VCaP (cell line): ENCODE measurements around the gene SLC38A3.

Experiments
- H3K27ac ChIP-seq: fragments of 450-650 bp; 2 replicates; pipeline ENCODE4 v1.5.1; 2017
- TF ChIP-seq, protein P1 (sequence below): fragments of 450-650 bp; conservative IDR thresholded peaks from 2 replicates; pipeline ENCODE4 v1.5.1; 2017; ENCODE audit warnings: mild to moderate bottlenecking, moderate library complexity

Gene SLC38A3

DNA sequence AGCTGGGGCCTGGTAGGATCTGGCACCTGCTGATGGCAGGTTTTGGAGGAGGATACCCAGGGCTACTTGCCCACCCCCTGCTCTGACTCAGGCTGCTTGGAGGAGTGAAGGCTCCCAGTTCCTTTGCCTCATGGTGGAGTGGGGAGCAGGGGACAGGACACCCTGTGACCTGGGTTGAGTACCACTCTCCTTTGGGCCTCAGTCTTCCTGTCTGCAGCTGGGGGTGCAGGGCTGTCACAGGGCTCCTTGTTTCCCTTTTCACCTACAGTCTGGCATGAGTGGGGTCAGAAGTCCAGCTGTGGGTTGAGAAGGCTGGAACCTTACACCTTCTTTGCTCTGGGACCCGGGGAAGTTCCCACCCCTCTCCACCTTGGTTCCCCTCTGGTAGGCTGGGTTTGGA is 35.2 kb upstream of the SLC38A3 start:
- no peak overlapping the region for H3K27ac ChIP-seq
- TF ChIP-seq, protein P1, sequence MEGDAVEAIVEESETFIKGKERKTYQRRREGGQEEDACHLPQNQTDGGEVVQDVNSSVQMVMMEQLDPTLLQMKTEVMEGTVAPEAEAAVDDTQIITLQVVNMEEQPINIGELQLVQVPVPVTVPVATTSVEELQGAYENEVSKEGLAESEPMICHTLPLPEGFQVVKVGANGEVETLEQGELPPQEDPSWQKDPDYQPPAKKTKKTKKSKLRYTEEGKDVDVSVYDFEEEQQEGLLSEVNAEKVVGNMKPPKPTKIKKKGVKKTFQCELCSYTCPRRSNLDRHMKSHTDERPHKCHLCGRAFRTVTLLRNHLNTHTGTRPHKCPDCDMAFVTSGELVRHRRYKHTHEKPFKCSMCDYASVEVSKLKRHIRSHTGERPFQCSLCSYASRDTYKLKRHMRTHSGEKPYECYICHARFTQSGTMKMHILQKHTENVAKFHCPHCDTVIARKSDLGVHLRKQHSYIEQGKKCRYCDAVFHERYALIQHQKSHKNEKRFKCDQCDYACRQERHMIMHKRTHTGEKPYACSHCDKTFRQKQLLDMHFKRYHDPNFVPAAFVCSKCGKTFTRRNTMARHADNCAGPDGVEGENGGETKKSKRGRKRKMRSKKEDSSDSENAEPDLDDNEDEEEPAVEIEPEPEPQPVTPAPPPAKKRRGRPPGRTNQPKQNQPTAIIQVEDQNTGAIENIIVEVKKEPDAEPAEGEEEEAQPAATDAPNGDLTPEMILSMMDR, result no peak

DNA sequence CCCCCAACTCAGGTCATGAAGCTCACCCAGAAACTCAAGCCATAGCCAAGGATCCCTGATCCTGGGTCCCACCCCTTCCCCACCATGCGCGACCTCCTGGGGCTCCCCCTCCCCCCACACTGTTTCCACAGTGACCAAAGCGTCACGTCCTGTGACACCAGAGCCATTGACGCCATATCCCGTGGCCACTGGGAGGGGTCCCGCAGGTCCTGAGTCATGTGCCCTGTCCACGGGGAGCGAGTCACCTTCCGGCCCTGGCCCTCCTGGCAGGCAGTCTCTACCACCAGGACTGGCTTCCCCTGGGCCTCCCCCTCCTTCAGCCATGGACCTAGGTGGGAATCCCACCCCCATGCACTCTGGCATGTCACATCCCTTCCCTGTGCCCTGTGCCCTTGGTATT is 34.4 kb upstream of the SLC38A3 start:
- TF ChIP-seq, protein P1, result no peak
- H3K27ac ChIP-seq, result no peak overlapping the region

DNA sequence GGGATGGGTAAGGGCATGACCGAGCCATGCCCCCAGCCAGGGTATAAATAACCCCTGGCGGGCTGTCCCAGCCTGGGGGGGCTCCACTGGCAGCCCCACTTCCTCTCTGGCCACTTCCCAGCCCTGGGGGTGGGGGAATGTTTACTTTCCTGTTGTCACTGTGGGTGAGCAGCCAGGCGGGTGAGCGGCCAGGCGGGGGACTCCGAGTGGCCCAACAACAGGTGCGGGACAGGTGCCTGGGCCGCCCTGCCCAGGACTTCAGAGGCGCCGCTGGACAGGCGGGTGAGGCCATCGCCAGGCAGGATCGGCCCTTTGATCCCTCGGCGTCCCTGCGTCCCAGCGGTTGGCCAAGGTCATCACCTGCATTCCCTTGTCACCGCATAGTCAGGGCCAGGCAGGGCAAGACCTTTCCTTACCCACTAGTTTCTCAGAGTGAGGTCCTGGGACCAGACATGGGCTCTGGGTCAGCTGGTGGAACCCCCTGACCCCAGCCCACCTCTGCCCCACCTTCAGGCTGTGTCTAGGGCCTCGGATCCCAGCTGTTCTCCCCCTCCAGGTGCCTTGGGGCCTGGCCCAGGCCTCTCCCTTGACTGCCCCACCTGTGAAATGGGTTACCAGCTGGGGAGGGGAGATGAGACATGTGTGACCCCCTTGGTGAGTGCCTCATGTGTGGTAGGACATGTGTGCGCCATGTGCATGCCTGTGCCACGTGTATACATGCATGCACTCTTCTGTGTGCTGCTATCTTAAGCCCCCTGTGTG is 33.4 kb upstream of the SLC38A3 start:
- no peak overlapping the region for H3K27ac ChIP-seq

DNA sequence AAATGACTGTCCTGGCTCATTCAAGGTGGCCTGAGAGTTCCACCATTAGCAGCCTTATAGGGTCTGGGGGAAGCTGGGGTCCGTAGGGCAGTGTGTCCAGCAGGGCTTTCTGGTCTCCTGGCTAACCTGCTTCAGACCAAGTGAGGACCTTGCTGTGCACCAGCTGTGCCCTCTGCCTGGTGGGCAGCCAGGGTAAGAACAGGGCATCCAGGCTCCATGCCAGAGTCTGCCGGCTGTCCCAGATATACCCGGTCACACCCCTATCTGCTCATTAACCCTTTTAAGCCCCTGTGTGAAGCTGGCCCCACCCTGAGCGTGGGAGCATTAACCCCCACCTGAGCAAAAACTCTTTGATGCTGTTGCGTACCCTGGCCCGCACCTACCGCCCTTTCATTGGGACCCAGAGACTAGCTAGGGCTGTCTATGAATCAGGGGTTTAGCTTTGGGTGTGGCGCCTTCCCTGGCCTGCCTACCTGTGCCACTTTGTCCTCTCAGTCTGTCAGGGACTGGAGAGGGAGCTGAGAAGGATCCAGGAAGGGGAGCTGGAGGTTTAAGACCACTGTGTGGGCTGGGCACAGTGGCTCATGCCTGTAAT is 32.3 kb upstream of the SLC38A3 start:
- TF ChIP-seq, protein P1, result no peak
- no peak overlapping the region for H3K27ac ChIP-seq

More for the DNA sequence above, 33.4 kb upstream of the SLC38A3 start:
- TF ChIP-seq, protein P1, result no peak

DNA sequence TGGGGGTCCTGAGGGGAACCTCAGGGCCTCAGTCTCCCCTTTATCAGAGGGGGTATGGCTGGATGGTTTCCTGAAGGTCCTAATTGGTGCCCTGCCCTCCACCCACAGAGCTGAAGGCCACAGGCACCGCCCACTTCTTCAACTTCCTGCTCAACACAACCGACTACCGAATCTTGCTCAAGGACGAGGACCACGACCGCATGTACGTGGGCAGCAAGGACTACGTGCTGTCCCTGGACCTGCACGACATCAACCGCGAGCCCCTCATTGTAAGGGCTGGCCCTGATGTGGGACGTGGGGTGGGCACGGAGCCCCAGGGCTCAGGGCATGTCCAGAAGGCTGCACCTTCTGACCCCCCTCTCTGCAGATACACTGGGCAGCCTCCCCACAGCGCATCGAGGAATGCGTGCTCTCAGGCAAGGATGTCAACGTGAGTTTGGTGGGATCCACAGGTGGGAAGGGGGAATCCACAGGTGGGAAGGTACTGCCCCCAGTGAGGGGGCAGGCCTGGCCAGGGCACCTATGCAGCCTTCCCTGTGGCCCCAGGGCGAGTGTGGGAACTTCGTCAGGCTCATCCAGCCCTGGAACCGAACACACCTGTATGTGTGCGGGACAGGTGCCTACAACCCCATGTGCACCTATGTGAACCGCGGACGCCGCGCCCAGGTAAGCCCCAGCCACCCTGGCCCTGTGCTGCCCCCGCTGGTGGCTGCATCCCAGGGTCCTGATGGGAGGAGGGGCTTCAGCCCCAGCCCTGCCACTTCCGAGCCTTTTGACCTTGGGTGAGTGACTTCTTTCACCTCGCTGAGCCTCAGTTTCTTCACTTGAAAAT is 31.2 kb upstream of the SLC38A3 start:
- TF ChIP-seq, protein P1, result 0 out of 2 replicates have a peak, but pooled peaks have one; percentile 9

DNA sequence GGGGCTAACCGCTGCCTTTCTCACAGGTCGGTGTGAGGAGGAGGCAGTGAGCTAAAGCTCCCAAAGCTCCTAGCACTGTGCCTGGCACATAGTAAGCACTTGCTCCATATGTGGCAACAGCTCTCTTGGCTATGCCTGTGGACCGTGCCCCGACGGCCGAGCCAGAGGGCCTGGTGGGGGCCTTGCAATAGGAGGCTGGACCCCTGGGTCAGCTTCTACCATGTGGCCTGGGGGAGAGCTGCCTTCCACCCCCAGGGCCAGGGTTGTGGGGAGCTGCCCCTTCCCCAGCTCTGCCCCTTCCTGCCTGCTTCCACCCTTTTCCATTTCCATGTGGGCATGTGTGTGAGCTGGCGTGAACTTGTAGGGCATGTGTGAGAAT is 30.6 kb upstream of the SLC38A3 start:
- TF ChIP-seq, protein P1, result no peak
- no peak overlapping the region for H3K27ac ChIP-seq

More for the DNA sequence above, 31.2 kb upstream of the SLC38A3 start:
- no peak overlapping the region for H3K27ac ChIP-seq

DNA sequence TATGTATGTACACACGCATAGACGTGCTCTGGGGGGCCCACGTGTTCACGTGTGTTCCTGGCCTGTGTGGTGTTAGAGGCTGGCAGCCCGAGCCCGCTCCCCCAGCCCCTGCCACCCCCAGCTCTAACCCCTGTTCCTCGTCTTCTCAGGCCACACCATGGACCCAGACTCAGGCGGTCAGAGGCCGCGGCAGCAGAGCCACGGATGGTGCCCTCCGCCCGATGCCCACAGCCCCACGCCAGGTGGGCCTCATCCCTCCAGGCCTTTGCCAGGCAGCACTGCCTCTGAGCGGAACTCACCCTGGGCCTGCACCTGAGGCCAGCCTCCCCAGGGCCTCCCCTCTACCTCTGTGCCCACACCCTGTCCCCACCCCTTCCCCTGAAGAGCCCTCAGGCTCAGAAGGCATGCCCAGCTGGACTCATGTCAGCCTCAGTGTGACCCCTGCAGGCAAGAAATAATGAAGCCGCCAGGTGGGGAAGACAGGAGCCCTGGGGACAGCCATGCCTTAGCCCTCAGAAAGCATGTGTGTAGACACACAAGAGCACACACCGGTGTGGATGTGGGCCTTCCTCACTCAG is 30.0 kb upstream of the SLC38A3 start:
- H3K27ac ChIP-seq, result no peak overlapping the region
- TF ChIP-seq, protein P1, result no peak
